K562 (cell line): ENCODE results near the gene CLTB. TPM values are rescaled to one million over a fixed set of nuclear protein-coding genes. Genes with fewer than 3 reads are reported as not detected.
A peak's percentile ranks its signal among the peaks of the same experiment; 100 is the strongest.

Experiments used
- ATAC-seq: fragments of 200-7000 bp; cut with Tn5 transposase; 3 replicates; pipeline ENCODE4 v1.9.1; 2020; ENCODE audit warnings: moderate library complexity
- BruUV-seq: library from RNA; stranded (reverse); fragments of 400-500 nt; replicated peaks from 2 replicates; lab custom pipeline; 2021; lab: Mats Ljungman, UMichigan
- CTCF ChIA-PET: fragments of 300-600 bp; formaldehyde crosslinking; extraction: SDS; loops from one replicate; lab custom pipeline; 2021; ENCODE audit warnings: low intra/inter-chr PET ratio; lab: Yijun Ruan, JAX
- POLR2A ChIA-PET: fragments of 300-600, 350-650 bp; sonication (Branson Sonifier 250); formaldehyde crosslinking; extraction: SDS; loops from one replicate; lab custom pipeline; 2021; ENCODE audit warnings: antibody characterized with exemption, inconsistent platforms; lab: Yijun Ruan, JAX
- DNase-seq, 4 experiments: peaks; one replicate each; pipeline versions ENCODE4 v3.0.0 to v3.0.0-alpha.2; 2011 to 2018; ENCODE audit warnings: low spot score in 3 of 4, mixed read lengths in 3 of 4; ENCODE audit errors: extremely low read depth in 1 of 4
- FAIRE-seq: peaks from 2 replicates; lab custom pipeline; 2011; peaks lifted over from hg19 to GRCh38; lab: Jason Lieb, UNC
- H2AFZ ChIP-seq: 2 replicates; pipeline ENCODE4 v1.6.0; 2011; ENCODE audit warnings: low read depth, low read length, control low read depth, inconsistent platforms
- H3K27ac ChIP-seq: fragments of 200-600 bp; 3 replicates; pipeline ENCODE4 v1.8.0; 2011; ENCODE audit warnings: low read depth, mild to moderate bottlenecking, control low read depth, inconsistent platforms, low read length, moderate library complexity, mixed read lengths; ENCODE audit errors: extremely low read depth
- H3K27me3 ChIP-seq, 2 experiments: fragments of 300-600 bp in 1 of 2; 2 replicates in 1 of 2; 3 replicates in 1 of 2; pipeline versions ENCODE4 v1.6.0 to v1.8.0; 2011; ENCODE audit warnings: inconsistent platforms in 2 of 2, low read length in 2 of 2, mild to moderate bottlenecking in 1 of 2, mixed read lengths in 1 of 2, moderate library complexity in 1 of 2; ENCODE audit not compliant: control insufficient read depth in 2 of 2, insufficient read depth in 2 of 2
- H3K36me3 ChIP-seq: fragments of 300-600 bp; 3 replicates; pipeline ENCODE4 v1.8.0; 2011; ENCODE audit warnings: mild to moderate bottlenecking, low read length, inconsistent platforms; ENCODE audit not compliant: control insufficient read depth, insufficient read depth
- H3K4me1 ChIP-seq, 2 experiments: fragments of 200-600 bp in 1 of 2; replicated peaks in 1 of 2; 2 replicates in 1 of 2; 3 replicates in 1 of 2; pipeline versions ENCODE4 v1.5.1 to v1.8.0; 2011; ENCODE audit warnings: inconsistent platforms in 2 of 2, low read length in 2 of 2, mild to moderate bottlenecking in 1 of 2, mixed read lengths in 1 of 2, moderate library complexity in 1 of 2; ENCODE audit not compliant: control insufficient read depth in 2 of 2, insufficient read depth in 2 of 2
- H3K4me2 ChIP-seq: 2 replicates; pipeline ENCODE4 v1.6.1; 2011; ENCODE audit warnings: low read length, control low read depth, inconsistent platforms, mixed read lengths; ENCODE audit not compliant: insufficient read depth
- H3K4me3 ChIP-seq: fragments of 200-600 bp; sonication (generic), shearing (Covaris generic); 2 replicates; pipeline ENCODE4 v1.5.1; 2016; ENCODE audit warnings: control low read depth, inconsistent platforms
- H3K79me2 ChIP-seq: fragments of 200-600 bp; 3 replicates; pipeline ENCODE4 v1.8.0; 2011; ENCODE audit warnings: low read length, inconsistent platforms; ENCODE audit not compliant: control insufficient read depth, insufficient read depth
- H3K9ac ChIP-seq, 2 experiments: 2 replicates each; pipeline versions ENCODE4 v1.6.0 to v1.6.1; 2011; ENCODE audit warnings: low read depth in 2 of 2, low read length in 2 of 2, control low read depth in 1 of 2, inconsistent platforms in 1 of 2, mild to moderate bottlenecking in 1 of 2, mixed read lengths in 1 of 2; ENCODE audit not compliant: insufficient read depth in 1 of 2
- H3K9me1 ChIP-seq: one replicate; pipeline ENCODE4 v1.6.0; 2011; ENCODE audit warnings: inconsistent platforms, mild to moderate bottlenecking, low read length, moderate library complexity; ENCODE audit not compliant: control insufficient read depth, insufficient read depth
- H3K9me3 ChIP-seq: replicated peaks from 2 replicates; pipeline ENCODE4 v1.5.1; 2011; ENCODE audit warnings: low read depth, low read length, inconsistent platforms; ENCODE audit not compliant: control insufficient read depth, insufficient read depth
- H4K20me1 ChIP-seq: replicated peaks from 2 replicates; pipeline ENCODE4 v1.6.1; 2011; ENCODE audit warnings: low read length, inconsistent platforms, mixed read lengths; ENCODE audit not compliant: control insufficient read depth, insufficient read depth
- BCOR ChIP-seq: fragments of 450-650 bp; IDR thresholded peaks from 2 replicates; pipeline ENCODE4 v1.6.1; 2016
- HMG20A ChIP-seq: fragments of 450-650 bp; formaldehyde crosslinking; conservative IDR thresholded peaks from 2 replicates; pipeline ENCODE4 v1.4.0; 2020; ENCODE audit warnings: mild to moderate bottlenecking, mixed read lengths
- KDM1A ChIP-seq, 2 experiments: fragments of 450-650 bp; IDR thresholded peaks; 2 replicates each; pipeline ENCODE4 v1.6.1; 2016; ENCODE audit warnings: mild to moderate bottlenecking in 2 of 2
- PBX2 ChIP-seq, 2 experiments: IDR thresholded peaks in 1 of 2; conservative IDR thresholded peaks in 1 of 2; 2 replicates each; pipeline ENCODE4 v1.6.1; 2016; ENCODE audit warnings: low read depth in 2 of 2, mild to moderate bottlenecking in 1 of 2, missing compliant biosample characterization in 1 of 2, missing genetic modification characterization in 1 of 2, moderate library complexity in 1 of 2
- RBM25 ChIP-seq: fragments of 200-400 bp; formaldehyde crosslinking; IDR thresholded peaks from 2 replicates; pipeline ENCODE4 v1.6.1; 2018; ENCODE audit warnings: low read length, low read depth, moderate library complexity; ENCODE audit not compliant: severe bottlenecking
- TFAP4 ChIP-seq: sonication (generic); formaldehyde crosslinking; IDR thresholded peaks from 2 replicates; pipeline ENCODE4 v1.8.0; 2022; ENCODE audit warnings: missing genetic modification reagents, mild to moderate bottlenecking, moderate library complexity, borderline replicate concordance
- ZZZ3 ChIP-seq: fragments of 450-650 bp; IDR thresholded peaks from 2 replicates; pipeline ENCODE4 v1.6.1; 2016; ENCODE audit warnings: antibody characterized with exemption, mild to moderate bottlenecking, moderate library complexity
- WGBS: fragments of 100-300 bp; shearing (Covaris generic); methylation state at CpG from one replicate; pipeline ENCODE4 v1.1.6; 2016; ENCODE audit warnings: low coverage, mixed read lengths; ENCODE audit not compliant: insufficient coverage; ENCODE audit errors: missing lambda C conversion rate; 5-methylcytosine and 5-hydroxymethylcytosine counted together
- in situ Hi-C: fragments of 300-500 bp; cut with MboI; formaldehyde crosslinking; loops from 4 replicates; pipeline ENCODE4 v1.15.0; 2018; ENCODE audit warnings: inconsistent platforms, mixed read lengths
- intact Hi-C: fragments of 100-400 bp; cut with micrococcal nuclease; formaldehyde crosslinking; loops from 2 replicates; pipeline ENCODE4 v1.14.2; 2022
- polyA plus RNA-seq, 8 experiments: library from polyadenylated mRNA; depleted of rRNA in 4 of 8; stranded (reverse) in 5 of 8; unstranded in 3 of 8; fragments of >200 nt; fragmentation: Nextera tagmentation in 2 of 8; fragmentation: Illumina TruSeq in 1 of 8; extraction: Ambion mirVana in 2 of 8; extraction: Trizol in 1 of 8; gene quantifications; 2 replicates each; pipeline versions ENCODE4 v1.2.1 to v1.2.3, GENCODE V29; 2011 to 2014; ENCODE audit warnings: inconsistent platforms in 1 of 8, missing spikeins in 1 of 8
- total RNA-seq, 7 experiments: library from RNA; depleted of rRNA in 6 of 7; stranded (reverse); fragments of >200 nt in 6 of 7; fragmentation: Illumina TruSeq in 2 of 7; extraction: Trizol in 2 of 7; gene quantifications; 2 replicates each; pipeline versions ENCODE4 v1.2.1 to v1.2.3, GENCODE V29; 2011 to 2021; ENCODE audit warnings: low replicate concordance in 1 of 7

CLTB gene
- total and polyA plus RNA-seq, 9 of the 15 experiments (the other 6 are each of a cell fraction or from before 2014, with no cell fraction given) = 1.8 to 117 (median 39.0) TPM

GRCh38 chr5:176412517-176413254 lies 3.7 kb downstream of the CLTB start (continued):
- TF ChIP-seq PBX2 (CRISPR knock-in tag; IDR thresholded peaks at IDR 0.05; ENCODE audit: low read depth) = no peak
- peak; percentile 56 for TF ChIP-seq PBX2 (tag; conservative IDR thresholded peaks at IDR 0.05; ENCODE audit: low read depth)
- no peak for TF ChIP-seq ZZZ3
- TF ChIP-seq HMG20A = no peak

GRCh38 chr5:176410486-176411180 lies 5.7 kb downstream of the CLTB start:
- intact Hi-C loops (loop anchor here (10.0 kb wide), 1 partner anchor 74 kb away; no protein-coding TSS in a partner anchor), in situ Hi-C loops (no loop called here)
- H3K27ac ChIP-seq = no peak overlapping the region
- H3K36me3 ChIP-seq = peaks cover 37% of the 10 kb centered on the region; the same call in 2 of the 3 replicates
- no peak overlapping the region for H3K4me3 ChIP-seq
- peaks cover 4% of the 10 kb centered on the region for H3K9me1 ChIP-seq
- no TSS peak for BruUV-seq
- peaks cover 3 to 5% of the 10 kb centered on the region in 2 experiments; a peak in 4 of 5 replicates for H3K4me1 ChIP-seq
- H3K4me2 ChIP-seq = no peak overlapping the region
- no peak overlapping the region for H3K9ac ChIP-seq
- peaks cover 15% of the 10 kb centered on the region for H3K79me2 ChIP-seq
- 0 out of 2 replicates have a peak, but pooled peaks have one; percentile 16 for TF ChIP-seq BCOR
- TF ChIP-seq RBM25 = peak; percentile 34
- TF ChIP-seq TFAP4 (CRISPR knock-in tag) = no peak
- peak in 1 of 2 experiments; percentile 29; a peak in 1 of 4 replicates for TF ChIP-seq KDM1A (IDR thresholded peaks at IDR 0.05)
- FAIRE-seq = no peak
- CTCF ChIA-PET = no interaction called here
- POLR2A ChIA-PET = interaction anchor here (0.7 to 1.2 kb wide), 2 partner anchors 16 to 127 kb away, joined by 3 read pairs; partner anchors contain the start of gene RNF44
- WGBS = 93% methylated on average over 5 of the region's 5 CpGs
- H3K27me3 ChIP-seq = no peaks in the 10 kb centered on the region
- H2AFZ ChIP-seq = no peak overlapping the region
- peaks cover 9% of the 10 kb centered on the region; the same call in 1 of the 2 replicates for H4K20me1 ChIP-seq
- no peak for ATAC-seq
- no peaks in the 10 kb centered on the region for H3K9me3 ChIP-seq
- peak in 2 of 4 experiments; percentile 6 to 11 for DNase-seq
